Activated CD8-positive, alpha-beta memory T cell treated with anti-CD3 and anti-CD28 coated beads for 4 hours (primary cell): ENCODE results near the gene IL1F10.
"Not testable (repeated sequence)": the region's sequence is repeated elsewhere in the genome, so short reads cannot be mapped to it uniquely, and the experiment has no call there.

Source experiments
- DNase-seq, 2 donors: peaks; one replicate each; pipeline ENCODE4 v3.0.0-alpha.2; 2020; ENCODE audit warnings: low read depth in 2 of 2

Gene IL1F10

GRCh38 chr2:113081488-113082210 lies 13.9 kb downstream of the IL1F10 start:
- DNase-seq: no peak

DNA sequence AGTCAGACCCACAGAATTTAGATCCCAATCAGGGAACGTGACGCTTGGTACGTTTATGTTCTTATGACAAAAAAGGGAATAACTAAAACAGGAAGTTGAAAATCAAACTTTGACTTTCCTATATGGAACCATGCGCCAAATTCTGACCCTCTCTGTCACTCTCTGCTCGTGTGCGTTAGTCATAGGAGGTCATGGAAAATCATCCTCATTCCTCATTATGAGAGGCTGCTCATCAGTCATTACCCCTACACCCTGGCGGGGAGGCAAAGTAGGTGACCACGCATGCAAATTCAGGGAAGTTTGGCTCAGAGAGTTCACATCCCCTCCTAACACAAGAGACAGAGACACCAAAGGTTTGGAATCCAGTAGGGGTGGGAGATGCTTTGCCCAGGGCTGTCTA lies 15.5 kb downstream of the IL1F10 start:
- DNase-seq: no peak

DNA sequence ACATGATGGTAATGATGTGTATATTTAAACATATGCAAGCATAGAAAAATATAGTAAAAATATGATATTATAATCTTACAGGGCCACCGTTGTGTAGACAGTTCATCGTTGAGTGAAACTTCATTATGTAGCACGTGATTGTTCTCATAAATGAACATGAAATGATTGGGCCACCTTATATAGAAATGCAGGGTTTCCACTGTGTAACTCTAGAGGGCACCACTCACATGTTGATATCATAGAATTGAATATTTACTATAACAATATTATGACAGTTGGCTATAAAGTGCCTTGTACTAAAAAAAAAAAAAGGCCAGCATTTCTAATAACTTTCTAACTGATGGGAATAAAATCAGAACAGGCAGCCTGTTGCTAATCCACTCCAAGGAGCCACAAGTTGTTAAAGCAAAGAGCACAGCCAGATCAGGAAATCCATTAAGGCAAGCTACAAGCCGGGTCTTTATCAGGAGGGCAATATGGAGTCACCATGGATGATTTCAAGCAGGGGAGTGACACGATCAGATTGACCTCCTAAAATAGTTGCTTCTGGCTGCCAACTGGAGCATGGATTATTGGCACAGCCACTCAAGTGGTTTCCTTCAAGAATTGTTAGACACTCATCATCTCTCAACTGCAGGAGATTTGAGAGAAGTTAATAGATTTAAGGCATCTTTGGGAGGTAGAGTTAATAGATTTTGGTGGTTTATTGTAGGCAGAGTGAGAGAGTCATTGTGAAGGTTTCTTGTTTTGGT lies 16.7 kb downstream of the IL1F10 start:
- no peak for DNase-seq

DNA sequence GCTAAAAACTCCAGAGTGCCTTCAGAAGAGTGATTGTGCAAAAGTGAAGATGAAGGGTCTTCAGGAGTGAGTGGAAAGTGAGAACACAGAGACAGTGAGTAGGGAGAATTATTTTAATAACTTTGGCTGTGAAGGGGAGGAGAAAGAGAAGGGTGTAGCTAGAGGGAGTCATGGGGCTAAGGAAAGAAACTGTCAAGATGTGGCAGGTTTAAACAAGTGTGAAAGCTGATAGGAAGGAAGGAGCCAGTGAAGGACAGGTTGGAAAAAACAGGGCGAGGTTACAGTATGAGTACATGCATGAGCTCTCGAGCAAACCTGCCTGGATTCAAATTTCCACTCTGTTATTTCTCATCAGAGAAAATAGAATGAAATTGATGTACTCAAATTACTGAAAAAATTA lies 17.8 kb downstream of the IL1F10 start:
- DNase-seq: no peak

DNA sequence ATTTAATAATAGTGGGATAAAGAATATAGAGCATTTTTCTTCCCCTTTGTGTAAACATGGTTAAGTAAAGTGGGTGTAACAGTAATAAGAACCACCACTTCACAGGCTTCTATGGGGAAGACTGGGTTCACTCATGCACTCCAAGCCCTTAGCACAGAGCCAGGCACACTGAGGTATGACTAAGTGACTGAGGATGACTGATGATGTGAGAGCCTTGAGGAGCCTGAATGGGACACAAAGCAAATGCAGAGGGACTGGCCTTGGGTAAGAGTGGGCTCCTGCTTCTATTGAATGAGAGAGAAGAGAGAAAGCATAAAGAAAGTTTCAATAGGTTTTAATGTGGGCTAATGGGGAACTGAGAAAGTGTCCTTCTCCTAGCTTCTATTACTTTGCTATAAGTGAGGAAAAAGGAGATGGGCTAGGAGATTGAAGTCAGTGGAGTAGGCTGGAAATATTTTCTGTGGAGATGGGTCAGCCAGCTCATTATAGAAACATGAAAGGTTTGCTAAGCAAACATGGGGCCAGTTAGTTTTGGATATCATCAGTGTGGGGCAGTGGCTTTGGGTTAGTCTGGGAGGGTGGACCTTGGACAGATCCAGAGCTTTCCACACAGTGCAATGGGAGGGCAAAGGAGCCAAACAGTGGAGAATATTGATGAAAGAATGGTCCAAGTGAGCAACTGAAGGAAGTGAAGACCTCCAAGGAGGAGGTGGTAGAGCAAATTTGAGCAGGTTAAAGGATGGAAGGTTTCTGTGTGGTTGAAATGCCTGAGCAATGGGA lies 20.6 kb downstream of the IL1F10 start:
- no peak for DNase-seq

DNA sequence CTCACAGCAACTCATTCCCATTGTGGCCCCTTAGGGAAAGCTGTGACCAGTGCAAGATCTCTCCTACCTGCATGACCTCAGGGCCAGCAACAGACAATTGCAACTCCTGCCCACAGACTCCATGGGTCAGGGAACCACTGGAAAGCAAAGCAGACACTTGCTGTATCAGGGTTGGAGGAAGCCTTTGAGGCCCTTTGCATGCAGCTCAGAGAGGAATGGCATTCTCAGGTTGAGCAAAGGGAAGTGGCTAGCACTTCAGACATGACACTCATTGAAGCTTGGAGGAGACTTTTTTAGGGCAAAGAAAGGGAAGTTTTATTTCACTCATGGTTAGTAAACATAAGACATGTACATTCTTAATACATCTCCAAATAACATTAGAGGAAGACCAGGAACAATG lies 22.1 kb downstream of the IL1F10 start:
- DNase-seq: no peak

- no peak for DNase-seq
Observed at GRCh38 chr2:113091231-113091896, 23.6 kb downstream of the IL1F10 start.

DNA sequence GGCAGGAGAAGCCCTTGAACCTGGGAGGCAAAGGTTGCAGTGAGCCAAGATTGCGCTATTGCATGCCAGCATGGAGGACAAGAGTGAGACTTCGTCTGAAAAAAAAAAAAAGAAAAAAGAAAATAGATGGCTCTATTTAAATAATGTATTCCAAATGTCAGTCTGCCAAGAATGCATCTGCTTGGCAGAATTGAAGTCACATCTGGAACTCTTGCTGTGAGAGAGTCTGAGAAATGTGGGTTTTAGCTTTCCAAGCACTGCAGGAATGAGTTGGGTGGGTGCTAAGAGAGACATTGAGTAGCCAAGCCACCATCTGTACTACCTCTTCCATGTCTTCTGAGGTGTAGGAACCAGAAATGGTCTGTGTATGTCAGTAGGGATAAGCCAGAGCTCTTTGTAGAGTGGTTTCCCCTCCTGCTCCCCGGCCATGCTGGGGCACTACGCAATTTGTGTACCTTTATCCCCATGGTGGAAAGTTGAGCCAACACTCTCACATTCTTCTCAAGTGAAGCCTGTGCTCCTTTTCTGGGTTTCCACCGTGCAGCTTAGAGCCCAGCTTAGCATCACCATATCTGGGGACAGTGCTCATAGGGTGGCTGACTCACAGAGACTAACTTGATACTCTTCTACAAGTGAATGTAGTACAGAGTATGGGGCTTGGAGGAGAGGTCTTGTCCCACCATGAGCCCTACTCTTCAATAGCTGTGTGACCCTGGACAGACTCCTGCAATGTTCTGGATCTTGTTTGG lies 25.3 kb downstream of the IL1F10 start:
- DNase-seq: no peak

GRCh38 chr2:113093613-113093977 lies 25.8 kb downstream of the IL1F10 start:
- DNase-seq: no peak

GRCh38 chr2:113096306-113096705 lies 28.5 kb downstream of the IL1F10 start:
- not testable (repeated sequence) for DNase-seq

DNA sequence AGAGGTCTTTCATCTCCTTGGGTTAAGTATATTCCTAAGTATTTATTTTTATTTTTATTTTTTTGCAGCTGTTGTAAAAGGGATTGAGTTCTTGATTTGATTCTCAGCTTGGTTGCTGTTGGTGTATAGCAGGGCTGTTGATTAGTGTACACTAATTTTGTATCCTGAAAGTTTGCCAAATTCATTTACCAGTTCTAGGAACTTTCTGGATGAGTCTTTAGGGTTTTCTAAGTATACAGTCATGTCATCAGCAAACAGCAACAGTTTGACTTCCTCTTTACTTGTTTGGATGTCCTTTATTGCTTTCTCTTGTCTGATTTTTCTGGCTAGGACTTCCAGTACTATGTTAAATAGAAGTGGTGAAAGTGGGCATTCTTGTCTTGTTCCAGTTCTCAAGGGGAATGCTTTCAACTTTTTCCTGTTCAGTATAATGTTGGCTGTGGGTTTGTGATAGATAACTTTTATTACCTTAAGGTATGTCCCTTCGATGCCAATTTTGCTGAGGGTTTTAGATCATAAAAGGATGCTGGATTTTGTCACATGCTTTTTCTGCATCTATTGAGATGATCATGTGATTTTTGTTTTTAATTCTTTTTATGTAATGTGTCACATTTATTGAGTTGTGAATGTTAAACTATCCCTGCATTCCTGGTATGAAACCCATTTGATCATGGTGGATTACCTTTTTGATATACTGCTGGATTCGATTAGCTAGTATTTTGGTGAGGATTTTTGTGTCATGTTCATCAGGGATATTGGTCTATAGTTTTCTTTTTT lies 29.3 kb downstream of the IL1F10 start:
- not testable (repeated sequence) for DNase-seq

DNA sequence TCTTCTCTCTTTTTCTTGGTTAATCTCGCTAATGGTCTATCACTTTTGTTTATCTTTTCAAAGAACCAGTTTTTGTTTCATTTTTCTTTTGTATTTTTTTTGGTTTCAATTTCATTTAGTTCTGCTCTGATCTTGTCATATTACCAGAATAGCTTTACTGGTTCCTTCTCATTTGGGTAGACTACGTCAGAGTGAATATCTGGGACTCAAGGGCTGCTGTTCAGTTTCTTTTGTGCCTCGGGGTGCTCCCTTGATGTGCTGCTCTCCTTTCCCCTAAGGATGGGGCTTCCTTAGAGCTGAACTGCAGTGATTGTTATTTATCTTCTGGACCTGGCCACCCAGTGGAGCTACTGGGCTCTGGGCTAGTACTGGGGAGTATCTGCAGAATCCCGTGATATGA lies 30.3 kb downstream of the IL1F10 start:
- DNase-seq: no peak

DNA sequence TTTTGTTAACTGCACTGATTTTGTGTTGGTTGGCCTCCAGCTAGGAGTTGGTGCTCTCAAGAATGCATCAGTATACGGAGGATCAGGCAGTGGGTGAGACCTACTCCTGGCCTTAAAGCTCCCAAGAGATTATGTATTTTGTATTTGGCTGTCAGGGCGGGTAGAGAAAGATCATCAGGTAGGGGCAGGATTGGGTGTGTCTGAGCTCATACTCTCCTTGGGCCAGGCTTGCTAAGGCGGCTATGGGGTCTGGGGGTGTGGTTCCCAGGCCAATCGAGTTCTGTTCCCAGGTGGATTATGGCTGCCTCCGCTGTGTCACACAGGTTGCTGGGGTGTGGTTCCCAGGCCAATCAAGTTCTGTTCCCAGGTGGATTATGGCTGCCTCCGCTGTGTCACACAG lies 30.8 kb downstream of the IL1F10 start:
- no peak for DNase-seq

GRCh38 chr2:113102133-113102532 lies 34.4 kb downstream of the IL1F10 start:
- no peak for DNase-seq

- no peak for DNase-seq
Observed at GRCh38 chr2:113103277-113103676, 35.5 kb downstream of the IL1F10 start.

GRCh38 chr2:113104054-113104611 lies 36.4 kb downstream of the IL1F10 start:
- DNase-seq: no peak

DNA sequence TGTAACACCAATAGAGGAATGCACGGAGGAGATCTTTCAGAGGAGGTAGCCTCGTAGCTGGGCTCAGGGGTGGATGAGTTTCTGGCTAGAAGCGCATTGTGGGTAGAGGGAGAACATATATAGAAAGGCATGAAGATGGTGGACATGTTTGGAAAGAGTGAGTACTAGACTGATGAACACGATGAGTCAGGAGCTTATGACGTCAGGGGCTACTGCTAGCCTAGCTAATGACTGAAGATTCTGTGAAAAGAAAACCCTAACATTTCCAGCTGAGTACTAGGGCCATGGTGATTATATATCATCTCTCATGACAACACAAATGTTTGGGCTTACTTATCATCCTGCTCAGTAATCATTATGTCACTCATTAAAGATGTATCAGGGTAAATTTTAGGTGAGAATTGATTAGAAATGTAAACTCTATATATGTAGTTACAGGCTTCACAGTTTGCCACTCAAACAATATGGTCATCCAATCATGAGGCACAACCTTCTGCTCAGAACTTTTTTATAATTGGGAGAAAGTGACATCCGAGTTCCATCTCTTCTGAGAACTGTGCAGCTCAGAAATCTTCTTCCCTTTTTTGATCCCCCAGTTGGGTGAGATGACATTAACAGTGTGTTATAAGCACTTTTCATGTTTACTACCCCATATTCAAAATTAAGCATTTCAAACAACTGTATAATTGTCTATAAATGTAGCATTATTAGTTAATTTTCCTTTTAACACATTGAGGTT lies 37.4 kb downstream of the IL1F10 start:
- peak in 1 of 2 donors; percentile 23 for DNase-seq

DNA sequence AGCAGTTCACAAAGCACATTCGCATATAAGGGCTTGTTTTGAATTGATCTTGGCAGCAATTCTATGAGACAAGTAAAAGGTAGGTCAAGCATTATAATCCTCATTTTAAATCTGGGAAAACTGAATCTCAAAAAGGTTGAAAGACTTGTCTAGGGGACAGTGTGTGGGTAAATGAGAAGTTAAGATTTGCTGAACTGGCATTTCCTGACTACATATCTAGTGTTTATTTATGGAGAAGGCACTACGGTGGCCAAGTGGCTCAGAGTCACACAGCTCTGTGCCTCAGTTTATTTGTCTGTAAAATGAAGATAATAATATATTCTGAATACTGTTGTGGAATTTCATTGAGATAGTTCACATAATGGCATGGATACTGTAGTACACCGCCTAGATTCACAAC lies 43.4 kb downstream of the IL1F10 start:
- DNase-seq: no peak

GRCh38 chr2:113111823-113112287 lies 44.1 kb downstream of the IL1F10 start:
- DNase-seq: no peak
